ENCODE data around the gene RNF103.
A peak's percentile ranks its signal among the peaks of the same experiment; 100 is the strongest.

The RNF103 gene

GRCh38 chr2:86631846-86632485 is 8.3 kb upstream of the RNF103 start:
- in situ Hi-C loops (cut with HindIII; ENCODE audit: low pct_ligation_motif_present, low pct_unique_long_range_greater_than_20kb, low sequenced_read_pairs) = no loop called here
- DNase-seq = no peak

- DNase-seq = no peak
- in situ Hi-C loops (cut with HindIII; ENCODE audit: low pct_ligation_motif_present, low pct_unique_long_range_greater_than_20kb, low sequenced_read_pairs) = no loop called here
Measured at GRCh38 chr2:86628091-86628522, 4.4 kb upstream of the RNF103 start.

GRCh38 chr2:86627550-86627949 is 3.9 kb upstream of the RNF103 start:
- in situ Hi-C loops (cut with HindIII; ENCODE audit: low pct_ligation_motif_present, low pct_unique_long_range_greater_than_20kb, low sequenced_read_pairs) = no loop called here
- DNase-seq = no peak

- in situ Hi-C loops (cut with HindIII; ENCODE audit: low pct_ligation_motif_present, low pct_unique_long_range_greater_than_20kb, low sequenced_read_pairs) = no loop called here
- DNase-seq = no peak
Measured at GRCh38 chr2:86625096-86625495, 1.4 kb upstream of the RNF103 start.

GRCh38 chr2:86624267-86624547 is 542 bp upstream of the RNF103 start:
- DNase-seq = no peak
- in situ Hi-C loops (cut with HindIII; ENCODE audit: low pct_ligation_motif_present, low pct_unique_long_range_greater_than_20kb, low sequenced_read_pairs) = no loop called here

GRCh38 chr2:86623043-86623493 is 597 bp downstream of the RNF103 start:
- in situ Hi-C loops (cut with HindIII; ENCODE audit: low pct_ligation_motif_present, low pct_unique_long_range_greater_than_20kb, low sequenced_read_pairs) = no loop called here
- no peak for DNase-seq

GRCh38 chr2:86622519-86623042 is 1.1 kb downstream of the RNF103 start:
- in situ Hi-C loops (cut with HindIII; ENCODE audit: low pct_ligation_motif_present, low pct_unique_long_range_greater_than_20kb, low sequenced_read_pairs) = no loop called here
- peak; percentile 49 for DNase-seq

- in situ Hi-C loops (cut with HindIII; ENCODE audit: low pct_ligation_motif_present, low pct_unique_long_range_greater_than_20kb, low sequenced_read_pairs) = no loop called here
- DNase-seq = peak; percentile 23
Measured at GRCh38 chr2:86621280-86621943, 2.3 kb downstream of the RNF103 start.

GRCh38 chr2:86617738-86618137 is 5.9 kb downstream of the RNF103 start:
- DNase-seq = no peak
- in situ Hi-C loops (cut with HindIII; ENCODE audit: low pct_ligation_motif_present, low pct_unique_long_range_greater_than_20kb, low sequenced_read_pairs) = no loop called here

- in situ Hi-C loops (cut with HindIII; ENCODE audit: low pct_ligation_motif_present, low pct_unique_long_range_greater_than_20kb, low sequenced_read_pairs) = no loop called here
- no peak for DNase-seq
Measured at GRCh38 chr2:86617153-86617552, 6.5 kb downstream of the RNF103 start.

GRCh38 chr2:86616502-86616901 is 7.2 kb downstream of the RNF103 start:
- in situ Hi-C loops (cut with HindIII; ENCODE audit: low pct_ligation_motif_present, low pct_unique_long_range_greater_than_20kb, low sequenced_read_pairs) = no loop called here
- DNase-seq = no peak

- DNase-seq = no peak
- in situ Hi-C loops (cut with HindIII; ENCODE audit: low pct_ligation_motif_present, low pct_unique_long_range_greater_than_20kb, low sequenced_read_pairs) = no loop called here
Measured at GRCh38 chr2:86615596-86615995, 8.1 kb downstream of the RNF103 start.

- no peak for DNase-seq
- in situ Hi-C loops (cut with HindIII; ENCODE audit: low pct_ligation_motif_present, low pct_unique_long_range_greater_than_20kb, low sequenced_read_pairs) = no loop called here
Measured at GRCh38 chr2:86613515-86613914, 10.2 kb downstream of the RNF103 start.

GRCh38 chr2:86610871-86611270 is 12.8 kb downstream of the RNF103 start:
- no peak for DNase-seq
- in situ Hi-C loops (cut with HindIII; ENCODE audit: low pct_ligation_motif_present, low pct_unique_long_range_greater_than_20kb, low sequenced_read_pairs) = no loop called here

- no peak for DNase-seq
- in situ Hi-C loops (cut with HindIII; ENCODE audit: low pct_ligation_motif_present, low pct_unique_long_range_greater_than_20kb, low sequenced_read_pairs) = no loop called here
Measured at GRCh38 chr2:86608832-86609410, 14.7 kb downstream of the RNF103 start.

GRCh38 chr2:86603905-86604304 is 19.8 kb downstream of the RNF103 start:
- no peak for DNase-seq
- in situ Hi-C loops (cut with HindIII; ENCODE audit: low pct_ligation_motif_present, low pct_unique_long_range_greater_than_20kb, low sequenced_read_pairs) = no loop called here

- in situ Hi-C loops (cut with HindIII; ENCODE audit: low pct_ligation_motif_present, low pct_unique_long_range_greater_than_20kb, low sequenced_read_pairs) = no loop called here
- DNase-seq = no peak
Measured at GRCh38 chr2:86598966-86599365, 24.7 kb downstream of the RNF103 start.

GRCh38 chr2:86596118-86596517 is 27.5 kb downstream of the RNF103 start:
- DNase-seq = no peak
- in situ Hi-C loops (cut with HindIII; ENCODE audit: low pct_ligation_motif_present, low pct_unique_long_range_greater_than_20kb, low sequenced_read_pairs) = no loop called here

- in situ Hi-C loops (cut with HindIII; ENCODE audit: low pct_ligation_motif_present, low pct_unique_long_range_greater_than_20kb, low sequenced_read_pairs) = no loop called here
- DNase-seq = no peak
Measured at GRCh38 chr2:86593266-86593665, 30.4 kb downstream of the RNF103 start.

Data from ACHN (cell line).